Natural killer cell (primary cell): ENCODE results near the gene PDE6A. TPM values are rescaled to one million over a fixed set of nuclear protein-coding genes. Genes with fewer than 3 reads are reported as not detected.

ENCODE experiments used
- ATAC-seq, 3 donors: fragments of 150-1000 bp in 2 of 3; fragments of 200-7000 bp in 1 of 3; cut with Tn5 transposase; 1 replicate in 1 of 3; 2 replicates in 2 of 3; pipeline ENCODE4 v1.10.0; 2021; ENCODE audit warnings: mild to moderate bottlenecking in 2 of 3, moderate library complexity in 2 of 3
- DNase-seq, 2 donors: peaks; one replicate each; pipeline versions ENCODE4 v3.0.0 to v3.0.0-alpha.2; 2013 to 2021; ENCODE audit warnings: mixed read lengths in 1 of 2
- H3K27ac ChIP-seq: one replicate; pipeline ENCODE4 v1.5.1; 2013; ENCODE audit warnings: mild to moderate bottlenecking, low read length
- H3K27me3 ChIP-seq: one replicate; pipeline ENCODE4 v1.6.1; 2013; ENCODE audit warnings: low read length; ENCODE audit not compliant: control insufficient read depth, insufficient read depth
- H3K36me3 ChIP-seq: one replicate; pipeline ENCODE4 v1.6.1; 2013; ENCODE audit warnings: low read length; ENCODE audit not compliant: control insufficient read depth, insufficient read depth
- H3K4me1 ChIP-seq: one replicate; pipeline ENCODE4 v1.6.1; 2013; ENCODE audit warnings: low read length; ENCODE audit not compliant: control insufficient read depth, insufficient read depth
- H3K4me3 ChIP-seq: one replicate; pipeline ENCODE4 v1.5.1; 2013; ENCODE audit warnings: low read length
- H3K9me3 ChIP-seq: one replicate; pipeline ENCODE4 v1.6.1; 2013; ENCODE audit warnings: low read length; ENCODE audit not compliant: control insufficient read depth, insufficient read depth
- H3K27ac Mint-ChIP-seq, 2 donors: one replicate each; pipeline ENCODE4 v1.8.0; 2022; ENCODE audit warnings: mild to moderate bottlenecking in 2 of 2, mixed read lengths in 2 of 2, moderate library complexity in 1 of 2
- H3K27me3 Mint-ChIP-seq, 2 donors: one replicate each; pipeline ENCODE4 v1.8.0; 2022; ENCODE audit warnings: low read depth in 2 of 2, mixed read lengths in 2 of 2
- H3K36me3 Mint-ChIP-seq: one replicate; pipeline ENCODE4 v1.8.0; 2022; ENCODE audit warnings: mixed read lengths
- H3K4me1 Mint-ChIP-seq, 2 donors: one replicate each; pipeline ENCODE4 v1.8.0; 2022; ENCODE audit warnings: mixed read lengths in 2 of 2
- H3K4me3 Mint-ChIP-seq: one replicate; pipeline ENCODE4 v1.8.0; 2022; ENCODE audit warnings: mild to moderate bottlenecking, moderate library complexity, mixed read lengths
- H3K9me3 Mint-ChIP-seq, 2 donors: one replicate each; pipeline ENCODE4 v1.8.0; 2022; ENCODE audit warnings: mixed read lengths in 2 of 2
- CTCF ChIP-seq: fragments of 200-600 bp; IDR thresholded peaks from one replicate; pipeline ENCODE4 v1.8.0; 2022; ENCODE audit warnings: antibody characterized with exemption
- WGBS: methylation state at CpG from one replicate; pipeline ENCODE4 v1.1.7; 2013; ENCODE audit warnings: missing lambda C conversion rate; ENCODE audit not compliant: insufficient coverage; 5-methylcytosine and 5-hydroxymethylcytosine counted together
- intact Hi-C: fragments of 100-400 bp; cut with micrococcal nuclease; formaldehyde crosslinking; loops from one replicate; pipeline ENCODE4 v1.14.2; 2022
- total RNA-seq, 4 donors: library from RNA; stranded (reverse); fragments of 120-200 nt in 1 of 4; gene quantifications; one replicate each; pipeline versions ENCODE4 v1.2.3 to v1.2.4, GENCODE V29; 2013 to 2022

PDE6A gene
- total RNA-seq, 3 donors from 2014 or later (not counting 1 experiment from before 2014, with no cell fraction given): not detected

GRCh38 chr5:149870232-149870631 is 74.4 kb downstream of the PDE6A start:
- ATAC-seq: no peak
- H3K4me1 ChIP-seq: no peaks in the 10 kb centered on the region
- intact Hi-C loops: no loop called here
- H3K9me3 Mint-ChIP-seq: no peaks in the 10 kb centered on the region
- DNase-seq: no peak
- H3K36me3 Mint-ChIP-seq: no peaks in the 10 kb centered on the region
- no peak overlapping the region for H3K4me3 ChIP-seq
- no peak for TF ChIP-seq CTCF
- H3K36me3 ChIP-seq: no peaks in the 10 kb centered on the region
- no peaks in the 10 kb centered on the region for H3K4me1 Mint-ChIP-seq
- no peaks in the 10 kb centered on the region for H3K9me3 ChIP-seq
- H3K27ac ChIP-seq: no peak overlapping the region
- WGBS: 29% methylated on average over 1 of the region's 1 CpG
- no peaks in the 10 kb centered on the region for H3K27me3 ChIP-seq
- no peak overlapping the region for H3K4me3 Mint-ChIP-seq
- no peak overlapping the region for H3K27ac Mint-ChIP-seq
- H3K27me3 Mint-ChIP-seq: peaks cover 0 to 7% of the 10 kb centered on the region in 2 donors

DNA sequence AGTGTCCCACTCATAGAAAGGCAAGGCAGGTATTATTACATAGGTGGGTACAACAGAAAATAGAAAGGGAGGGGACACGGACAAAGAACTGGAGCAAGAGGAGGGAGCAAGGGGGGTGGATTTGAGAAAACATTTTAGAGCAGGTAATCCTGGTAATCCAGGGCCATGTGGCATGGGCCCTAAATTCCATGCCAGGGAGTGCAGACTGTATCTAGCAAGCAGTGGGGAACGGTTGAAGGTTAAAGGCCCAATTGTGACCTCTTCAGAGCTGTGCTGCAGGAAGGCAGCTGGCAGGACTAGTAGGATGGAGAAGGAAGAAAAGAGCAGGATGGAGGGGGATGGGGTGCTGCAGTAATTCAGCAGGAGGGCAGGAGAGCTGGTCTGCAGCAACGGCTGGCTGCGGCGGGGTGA is 75.2 kb downstream of the PDE6A start:
- DNase-seq: no peak
- intact Hi-C loops: no loop called here
- no peak overlapping the region for H3K27ac Mint-ChIP-seq
- no peaks in the 10 kb centered on the region for H3K4me1 Mint-ChIP-seq
- ATAC-seq: no peak
- 92% methylated on average over 5 of the region's 5 CpGs for WGBS
- Histone ChIP-seq H3K9me3 (no peaks in the 10 kb centered on the region), H3K4me3 (no peak overlapping the region), H3K4me1 (no peaks in the 10 kb centered on the region), H3K36me3 (no peaks in the 10 kb centered on the region), H3K27ac (no peak overlapping the region), H3K27me3 (no peaks in the 10 kb centered on the region)
- no peaks in the 10 kb centered on the region for H3K9me3 Mint-ChIP-seq
- H3K27me3 Mint-ChIP-seq: peaks cover 0 to 7% of the 10 kb centered on the region in 2 donors
- no peaks in the 10 kb centered on the region for H3K36me3 Mint-ChIP-seq
- no peak for TF ChIP-seq CTCF
- H3K4me3 Mint-ChIP-seq: no peak overlapping the region

DNA sequence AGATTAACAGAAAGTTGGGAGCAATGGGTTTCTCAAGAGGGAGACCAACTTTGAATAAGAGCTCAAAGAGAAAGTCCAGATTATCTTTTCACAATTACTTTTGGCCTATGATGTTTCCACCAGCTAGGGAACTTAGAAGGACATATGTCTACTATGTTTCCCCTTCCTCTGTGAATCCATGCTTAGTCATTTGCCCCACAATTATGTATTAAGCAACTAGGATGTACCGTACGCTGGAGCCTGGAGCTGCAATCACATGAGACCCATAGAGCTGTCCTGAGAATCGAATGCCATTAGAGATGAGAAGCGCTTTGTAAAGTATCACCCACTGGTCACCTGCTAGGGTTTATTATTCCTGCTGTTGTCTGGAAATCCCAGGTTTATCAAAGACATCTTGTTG is 78.8 kb downstream of the PDE6A start:
- Histone ChIP-seq H3K4me3 (no peak overlapping the region), H3K36me3 (no peaks in the 10 kb centered on the region), H3K9me3 (no peaks in the 10 kb centered on the region), H3K4me1 (peaks cover 17% of the 10 kb centered on the region), H3K27me3 (no peaks in the 10 kb centered on the region), H3K27ac (no peak overlapping the region)
- intact Hi-C loops: no loop called here
- Mint-ChIP-seq H3K4me1 (peaks cover 7% of the 10 kb centered on the region in 2 donors), H3K27me3 (no peaks in the 10 kb centered on the region), H3K4me3 (no peak overlapping the region), H3K9me3 (no peaks in the 10 kb centered on the region), H3K27ac (no peak overlapping the region), H3K36me3 (no peaks in the 10 kb centered on the region)
- DNase-seq: no peak
- TF ChIP-seq CTCF: no peak
- 98% methylated on average over 4 of the region's 4 CpGs for WGBS
- ATAC-seq: no peak

DNA sequence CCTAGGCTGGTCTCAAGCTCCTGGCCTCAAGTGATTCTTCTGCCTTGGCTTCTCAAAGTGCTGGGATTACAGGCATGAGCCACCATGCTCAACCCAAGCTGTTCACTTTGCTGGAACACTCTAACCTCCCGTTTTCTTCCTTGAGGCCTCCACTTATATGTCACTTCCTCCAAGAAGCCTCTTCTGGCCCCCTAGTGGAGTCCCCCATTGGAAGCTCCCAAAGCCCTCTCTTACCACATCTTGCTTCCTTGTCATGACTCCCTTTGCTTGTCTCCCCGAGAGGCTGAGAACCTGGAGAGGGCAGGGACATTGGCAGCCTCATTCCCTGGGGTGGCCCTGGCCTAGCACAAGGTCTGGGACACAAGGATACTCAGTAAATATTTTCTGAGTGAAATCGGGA is 80.8 kb downstream of the PDE6A start:
- Mint-ChIP-seq H3K27me3 (no peaks in the 10 kb centered on the region), H3K36me3 (no peaks in the 10 kb centered on the region), H3K4me1 (peaks cover 10 to 14% of the 10 kb centered on the region in 2 donors), H3K9me3 (no peaks in the 10 kb centered on the region), H3K27ac (no peak overlapping the region), H3K4me3 (no peak overlapping the region)
- no peak for DNase-seq
- Histone ChIP-seq H3K36me3 (no peaks in the 10 kb centered on the region), H3K9me3 (no peaks in the 10 kb centered on the region), H3K27me3 (no peaks in the 10 kb centered on the region), H3K4me1 (peaks cover 22% of the 10 kb centered on the region), H3K4me3 (no peak overlapping the region), H3K27ac (no peak overlapping the region)
- WGBS: 94% methylated on average over 3 of the region's 3 CpGs
- ATAC-seq: no peak
- intact Hi-C loops: no loop called here
- no peak for TF ChIP-seq CTCF
